NCI-H82 treated with DMSO at 0.1 percent for 48 hours (cell line): ENCODE results near the gene HEATR1.
"Not testable (repeated sequence)": the region's sequence is repeated elsewhere in the genome, so short reads cannot be mapped to it uniquely, and the experiment has no call there.

ENCODE experiments used
- DNase-seq: peaks from one replicate; lab custom pipeline; 2025; ENCODE audit not compliant: unreplicated experiment; lab: John Stamatoyannopoulos, UW

Gene HEATR1

DNA sequence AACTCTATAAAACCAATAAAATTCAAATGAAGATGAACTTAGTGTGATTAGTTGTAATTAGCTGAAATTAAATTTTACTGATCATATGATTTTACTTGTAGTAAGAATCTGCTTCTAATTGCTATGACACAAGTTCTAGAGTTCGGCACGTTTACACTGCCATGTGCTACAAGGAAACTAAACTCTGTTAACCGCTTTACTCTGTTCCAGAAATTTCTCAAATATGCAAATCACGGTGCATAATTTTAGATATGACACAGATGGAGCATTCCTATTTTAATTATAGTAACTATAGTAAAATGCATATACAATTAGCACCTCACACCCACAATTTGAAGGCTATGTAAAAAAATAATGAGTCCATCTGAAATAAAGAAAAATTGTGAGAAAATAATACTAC is 14.8 kb downstream of the HEATR1 start:
- DNase-seq: no peak

DNA sequence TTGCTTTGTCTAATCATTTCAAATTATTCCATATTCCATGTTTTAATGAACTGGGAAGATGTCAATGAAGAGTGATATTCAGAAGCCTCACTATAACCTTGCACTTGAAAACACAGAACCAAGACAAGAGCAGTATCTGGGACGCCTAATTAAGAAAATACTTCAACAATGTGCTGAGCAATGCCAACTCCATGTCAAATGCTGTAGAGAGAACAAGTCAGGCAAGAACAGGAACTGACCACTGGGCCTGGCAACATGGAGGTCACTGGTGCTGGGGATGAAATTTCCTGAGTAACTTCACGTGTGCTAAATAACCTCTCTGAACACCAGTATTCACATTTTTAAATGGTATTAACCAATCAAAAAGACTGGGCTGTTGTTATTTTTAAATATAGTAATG is 22.8 kb downstream of the HEATR1 start:
- DNase-seq: no peak

DNA sequence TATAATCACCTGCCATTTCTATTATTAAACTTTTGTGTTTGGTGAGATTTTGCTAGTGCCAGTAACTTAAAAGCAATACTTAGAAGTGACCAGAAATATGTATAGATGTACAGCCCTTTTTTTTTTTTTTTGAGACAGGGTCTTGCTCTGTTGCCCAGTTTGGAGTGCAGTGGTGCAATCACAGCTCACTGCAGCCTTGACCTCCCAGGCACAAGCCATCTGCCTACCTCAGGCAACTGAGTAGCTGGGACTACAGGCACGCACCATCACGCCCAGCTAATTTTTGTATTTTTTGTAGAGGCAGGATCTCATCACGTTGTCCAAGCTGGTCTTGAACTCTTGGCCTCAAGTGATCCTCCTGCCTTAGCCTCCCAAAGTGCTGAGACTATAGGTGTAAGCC is 23.9 kb downstream of the HEATR1 start:
- DNase-seq: not testable (repeated sequence)

DNA sequence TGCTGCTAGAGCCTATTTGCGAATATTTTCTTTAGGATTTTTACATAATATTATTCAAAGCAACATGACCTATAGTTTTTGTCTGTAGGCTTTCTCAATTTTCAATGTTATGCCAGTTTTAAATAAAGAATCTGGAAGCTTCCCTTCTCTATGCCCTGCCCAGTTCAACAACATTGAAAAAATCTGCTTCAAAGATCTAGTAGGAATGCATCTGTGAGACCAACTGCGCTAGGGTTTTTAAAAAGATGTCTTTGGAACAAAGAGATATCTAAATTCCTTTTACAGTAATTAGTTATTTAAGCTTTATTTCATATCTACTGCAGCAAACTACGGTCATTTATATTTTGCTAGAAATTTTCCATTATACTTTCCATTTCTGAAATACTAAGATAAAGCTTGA is 25.7 kb downstream of the HEATR1 start:
- DNase-seq: no peak

DNA sequence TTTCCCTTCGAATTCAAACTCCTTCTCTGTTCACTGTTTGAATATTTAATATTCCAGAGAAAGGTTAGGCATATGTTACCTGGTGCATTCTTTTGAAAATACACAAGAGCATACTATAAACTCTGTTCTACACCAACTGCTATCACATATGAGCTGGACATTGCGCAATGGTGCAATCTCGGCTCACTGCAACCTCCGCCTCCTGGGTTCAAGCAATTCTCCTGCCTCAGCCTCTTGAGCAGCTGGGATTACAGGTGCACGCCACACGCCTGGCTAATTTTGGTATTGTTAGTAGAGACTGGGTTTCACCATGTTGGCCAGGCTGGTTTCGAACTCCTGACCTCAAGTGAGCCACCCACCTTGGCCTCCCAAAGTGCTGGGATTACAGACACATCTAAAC is 27.3 kb downstream of the HEATR1 start:
- DNase-seq: not testable (repeated sequence)

DNA sequence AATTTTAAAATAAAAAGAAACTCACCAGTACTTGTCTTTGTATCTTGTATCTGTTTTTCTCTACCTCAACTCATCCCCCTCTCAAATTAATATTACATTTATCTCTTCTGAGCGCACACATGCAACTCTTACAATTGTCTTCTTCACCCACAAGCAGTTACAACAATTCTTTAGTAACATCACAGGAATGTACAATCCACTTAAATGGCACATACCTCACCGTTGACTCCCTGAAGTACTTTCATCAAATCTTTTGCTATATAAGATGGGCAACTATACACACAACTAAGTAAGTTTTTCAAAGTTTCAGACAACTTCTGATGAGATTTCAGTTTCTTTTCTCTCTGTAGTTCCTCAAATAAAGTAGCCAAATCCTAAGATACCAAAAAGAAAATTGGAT is 28.3 kb downstream of the HEATR1 start:
- DNase-seq: no peak

DNA sequence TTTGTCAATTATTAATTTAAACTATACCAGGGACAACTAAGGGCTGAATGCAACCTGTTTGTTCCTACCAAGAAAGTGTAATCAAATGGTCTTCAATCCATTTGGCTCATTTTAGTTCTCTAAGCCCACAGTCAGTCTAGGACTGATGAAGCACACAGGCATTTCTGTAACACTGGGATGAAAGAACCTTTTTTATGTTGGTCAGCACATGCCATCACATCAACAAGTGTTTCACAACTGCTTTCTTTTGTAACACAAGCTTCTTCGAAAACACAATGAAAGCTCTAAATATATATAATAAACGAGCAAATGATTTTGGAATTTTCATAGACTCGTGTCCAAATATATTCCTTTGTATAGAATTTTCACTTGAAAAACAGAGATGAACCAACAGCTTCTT is 28.8 kb downstream of the HEATR1 start:
- no peak for DNase-seq

DNA sequence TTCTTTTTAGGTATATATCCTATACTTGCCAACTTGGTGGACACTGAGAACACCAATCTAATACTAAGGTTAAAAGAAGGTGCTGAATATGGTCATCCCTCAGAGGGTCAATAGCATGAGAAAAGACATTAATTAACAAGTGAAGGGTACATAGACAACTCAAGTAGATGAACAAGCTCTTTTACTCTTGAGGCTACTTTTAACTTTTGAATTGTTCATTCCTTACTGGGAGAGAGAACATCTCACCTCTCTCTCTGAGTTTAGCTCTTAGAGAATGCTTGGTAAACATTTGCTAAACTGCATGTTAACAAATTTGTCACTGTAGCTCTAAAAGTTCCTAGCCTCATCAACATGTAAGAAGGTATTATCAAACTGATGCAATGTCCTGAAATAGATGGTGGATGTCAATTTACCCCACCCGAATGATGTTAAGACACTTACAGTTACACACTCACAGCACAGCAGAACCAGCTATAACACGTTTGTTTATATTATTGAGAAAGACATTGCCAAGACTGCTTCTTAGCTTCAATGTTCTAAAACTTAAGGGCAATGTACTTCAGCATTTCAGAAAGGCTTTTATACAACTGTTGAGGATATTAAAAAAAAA is 35.9 kb downstream of the HEATR1 start:
- DNase-seq: no peak

DNA sequence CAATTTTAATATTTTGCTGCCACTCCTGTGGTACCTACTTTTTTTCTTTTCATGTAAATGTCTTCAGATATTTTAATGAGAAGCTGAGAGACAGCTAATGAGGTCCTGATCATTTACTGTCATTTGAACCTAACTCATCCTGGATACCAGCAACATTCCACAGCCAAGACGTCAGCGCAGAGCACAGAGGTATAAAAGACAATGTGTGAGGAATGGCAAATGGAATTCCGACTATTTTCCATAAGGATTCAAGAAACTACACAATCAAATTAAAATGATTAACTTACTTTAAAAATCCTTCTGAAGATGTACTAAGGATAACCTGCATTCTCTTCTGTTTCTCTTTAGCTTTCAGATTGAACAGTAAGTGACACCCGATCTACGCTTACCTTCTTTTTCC is 38.8 kb downstream of the HEATR1 start:
- no peak for DNase-seq

DNA sequence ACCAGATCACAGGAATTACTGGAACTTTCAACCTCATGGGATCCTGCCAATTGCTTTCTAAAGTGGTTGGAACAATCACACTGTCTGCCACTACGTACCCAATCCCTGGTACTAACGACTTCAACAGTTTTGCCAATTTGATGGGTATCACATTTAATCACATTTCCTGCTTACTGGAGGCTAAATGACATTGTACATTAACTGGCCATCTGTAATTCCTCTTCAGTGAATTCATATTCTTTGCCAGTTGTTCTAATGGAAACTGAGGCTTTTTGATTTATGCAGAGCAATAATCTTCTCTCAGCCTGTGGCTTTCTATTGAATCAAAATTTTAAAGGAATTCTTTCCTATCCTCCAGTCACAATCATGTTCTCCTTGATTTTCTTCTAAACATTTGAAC is 42.3 kb downstream of the HEATR1 start:
- DNase-seq: no peak

DNA sequence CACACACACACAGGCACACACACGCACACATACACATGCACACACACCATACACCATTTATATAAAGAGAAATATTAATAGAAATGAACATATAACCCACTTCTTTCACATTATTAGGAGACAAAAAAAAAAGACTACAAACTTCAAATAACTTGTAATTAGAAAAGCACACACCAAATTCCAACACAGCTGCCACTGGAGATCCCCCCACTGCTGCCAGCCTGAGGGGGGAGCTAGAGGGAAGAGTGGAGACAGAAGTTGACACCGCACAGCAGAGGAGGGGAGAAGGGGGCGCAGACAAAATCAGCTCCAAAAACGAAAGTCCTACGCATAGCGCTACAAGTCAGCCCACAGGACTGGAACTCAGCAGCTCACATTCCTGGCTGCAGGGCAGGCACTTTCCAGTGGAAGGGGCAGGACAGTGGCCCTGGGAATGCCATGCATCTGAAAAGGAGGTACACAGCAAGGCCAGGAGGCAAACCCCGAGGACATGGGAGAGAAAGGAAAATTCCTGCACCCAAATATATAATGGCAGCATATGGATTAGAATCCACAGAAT is 44.0 kb downstream of the HEATR1 start:
- no peak for DNase-seq

DNA sequence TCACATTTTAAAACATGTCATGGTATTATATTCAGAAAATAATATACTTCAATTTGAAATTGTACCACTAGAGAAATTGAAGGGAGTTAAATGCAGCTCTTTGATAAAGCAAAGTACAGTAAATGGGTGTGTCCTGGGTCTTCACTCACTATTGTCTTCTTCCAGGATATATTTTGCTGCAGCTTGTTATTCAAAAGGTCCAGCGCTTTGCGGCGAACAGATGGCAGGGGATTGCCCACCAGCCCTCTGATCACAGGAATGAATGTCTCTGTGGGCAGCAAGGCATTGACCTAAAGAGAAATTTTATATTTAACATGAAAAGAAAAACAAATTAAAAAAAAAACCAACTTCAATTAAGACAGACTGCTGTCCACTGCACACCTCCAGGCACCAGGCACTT is 45.5 kb downstream of the HEATR1 start:
- no peak for DNase-seq

DNA sequence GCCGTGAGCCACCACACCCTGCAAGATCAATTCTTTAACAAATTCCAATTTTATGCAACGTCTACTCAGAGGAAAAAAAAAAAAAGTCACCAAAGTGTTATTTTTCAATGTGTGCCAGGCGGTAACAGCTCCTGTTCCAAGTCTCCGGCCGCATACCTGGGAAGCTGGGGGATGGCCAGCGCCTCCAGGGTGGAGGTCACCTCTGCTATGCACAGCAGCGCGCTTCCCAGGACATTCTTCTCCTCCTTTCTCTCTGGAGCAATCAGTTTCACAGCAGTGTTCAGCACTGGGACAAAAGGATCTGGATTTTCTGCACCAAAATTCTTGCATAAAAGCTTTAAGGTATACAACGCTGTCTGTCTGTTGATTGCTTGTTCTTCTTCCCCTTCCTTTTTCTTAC is 46.2 kb downstream of the HEATR1 start:
- no peak for DNase-seq

DNA sequence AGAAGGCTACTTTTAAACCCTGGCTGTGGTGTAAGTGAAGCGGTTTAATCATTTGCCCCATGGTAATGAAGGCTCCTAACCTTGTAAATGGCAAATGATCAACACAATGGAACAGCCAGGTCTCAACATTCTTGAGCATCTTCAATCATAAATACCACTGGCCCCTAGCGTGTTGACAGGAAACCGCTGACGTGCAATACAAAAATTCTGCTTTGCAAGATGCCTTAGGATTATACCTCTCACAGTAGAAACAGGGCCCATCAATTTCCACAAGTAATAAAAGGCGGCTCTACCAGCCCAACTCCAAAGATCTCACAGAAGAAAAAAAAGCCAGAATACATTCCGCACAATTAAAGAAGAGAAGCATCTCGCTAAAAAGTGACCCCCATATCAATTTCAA is 47.7 kb downstream of the HEATR1 start:
- DNase-seq: no peak

DNA sequence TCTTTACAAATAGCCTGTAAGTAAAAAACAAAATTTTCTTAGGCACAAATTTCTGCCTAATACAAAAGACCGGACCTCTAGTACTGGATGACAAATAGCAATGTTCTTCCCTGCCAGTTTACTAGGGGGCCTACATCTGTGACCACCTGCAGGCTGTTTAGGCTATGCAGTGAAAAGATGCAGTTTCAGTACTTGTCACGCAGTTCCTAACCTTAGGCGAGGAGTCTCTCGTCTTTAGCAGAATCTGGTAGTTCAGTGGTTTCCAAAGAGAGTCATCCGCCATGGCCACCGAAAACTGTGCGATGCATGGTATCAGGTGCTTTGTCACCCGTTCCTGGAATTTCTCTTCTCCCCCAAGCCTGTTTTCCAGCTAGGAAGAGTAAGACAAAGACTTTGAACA is 50.9 kb downstream of the HEATR1 start:
- no peak for DNase-seq

DNA sequence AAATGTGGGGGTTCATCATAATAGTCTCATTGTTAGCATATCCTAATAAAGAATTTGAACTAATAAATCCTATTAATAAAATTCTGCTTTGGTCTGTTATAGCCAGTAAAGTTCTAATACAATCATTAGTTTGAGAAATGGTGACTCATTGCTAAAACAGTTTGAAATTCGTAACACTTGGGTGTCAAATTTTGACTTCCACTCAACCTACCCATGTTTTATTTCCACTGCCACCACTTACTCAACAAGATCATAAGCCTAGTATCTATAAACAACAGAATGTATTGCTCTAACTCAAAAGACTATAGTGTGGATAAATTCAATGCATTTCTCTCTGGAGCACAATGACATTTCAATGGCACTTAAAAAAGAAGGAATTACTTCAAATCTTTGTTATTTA is 51.4 kb downstream of the HEATR1 start:
- no peak for DNase-seq

DNA sequence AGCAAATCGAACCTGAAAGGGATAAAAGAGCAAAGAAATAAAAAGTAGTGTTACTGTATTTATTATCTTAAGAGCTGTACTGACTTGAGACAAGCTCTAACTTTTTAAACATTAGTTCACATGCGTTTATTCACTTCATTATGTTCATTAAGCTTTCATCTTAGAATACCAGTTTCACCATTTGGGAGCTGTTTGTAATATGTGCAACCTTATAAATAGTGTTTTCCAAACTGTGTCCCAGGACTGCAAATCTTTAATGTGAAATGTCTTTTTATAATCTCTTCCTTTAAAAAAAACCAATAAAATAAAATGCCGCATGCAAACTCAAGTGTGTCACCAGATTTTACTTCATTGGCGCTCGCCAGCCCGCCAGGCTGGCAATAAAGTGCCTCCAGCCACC is 52.2 kb downstream of the HEATR1 start:
- no peak for DNase-seq

DNA sequence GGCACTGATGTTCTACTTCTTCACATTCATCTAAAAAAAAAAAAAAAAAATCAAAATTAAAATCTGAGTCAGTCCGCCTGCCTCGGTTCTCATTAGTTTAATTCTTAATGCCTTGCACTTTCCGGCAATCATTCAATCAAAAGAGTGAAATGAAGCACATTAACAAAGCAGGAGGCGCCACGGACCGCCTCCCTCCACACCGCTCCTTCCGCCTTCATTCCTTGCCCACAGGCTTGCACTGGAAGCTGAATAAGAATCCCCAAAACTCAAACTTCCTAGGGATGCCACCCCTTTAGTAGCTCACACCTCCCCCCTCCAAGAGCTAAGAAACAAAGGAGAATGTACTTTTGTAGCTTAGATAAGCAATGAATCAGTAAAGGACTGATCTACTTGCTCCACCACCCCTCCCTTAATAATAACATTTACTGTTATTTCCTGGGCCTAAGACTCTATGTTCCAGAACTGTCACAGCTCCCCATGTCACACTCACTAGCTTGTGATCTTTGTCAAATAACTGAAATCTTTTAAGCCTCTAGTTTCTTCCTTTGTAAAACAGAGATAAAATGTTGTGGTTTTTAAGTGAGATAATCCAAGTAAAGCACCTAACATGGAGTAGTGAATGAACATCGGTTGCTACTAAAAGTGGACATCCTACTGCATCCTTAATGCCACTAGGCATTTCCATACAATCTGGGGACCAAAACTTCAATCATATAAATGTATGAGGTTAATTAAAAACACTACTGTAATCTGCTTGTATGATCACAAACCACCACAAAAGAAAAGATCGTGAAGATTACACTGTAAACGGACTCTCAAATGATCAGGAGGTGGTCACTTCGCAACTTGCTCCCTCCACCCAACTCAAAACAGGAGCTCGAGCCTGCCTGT is 53.1 kb downstream of the HEATR1 start:
- DNase-seq: no peak

DNA sequence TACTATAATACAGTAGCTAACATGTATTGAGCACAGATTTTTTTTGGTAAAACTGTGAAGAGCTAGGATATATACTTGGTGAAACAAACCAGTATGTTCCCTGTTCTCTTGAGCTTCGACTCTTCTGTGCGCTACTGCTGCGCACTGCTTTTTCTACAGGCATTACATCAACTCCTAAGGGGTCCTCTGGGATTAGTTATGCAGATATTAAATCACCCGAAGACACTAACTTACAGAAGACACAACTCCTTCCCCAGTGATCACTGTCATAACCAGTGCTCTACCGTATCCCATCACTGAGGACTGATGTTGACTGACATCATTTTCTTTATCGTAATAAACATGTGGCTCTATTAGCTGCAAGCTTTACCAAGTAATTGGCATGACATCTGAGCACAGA is 55.9 kb downstream of the HEATR1 start:
- no peak for DNase-seq

DNA sequence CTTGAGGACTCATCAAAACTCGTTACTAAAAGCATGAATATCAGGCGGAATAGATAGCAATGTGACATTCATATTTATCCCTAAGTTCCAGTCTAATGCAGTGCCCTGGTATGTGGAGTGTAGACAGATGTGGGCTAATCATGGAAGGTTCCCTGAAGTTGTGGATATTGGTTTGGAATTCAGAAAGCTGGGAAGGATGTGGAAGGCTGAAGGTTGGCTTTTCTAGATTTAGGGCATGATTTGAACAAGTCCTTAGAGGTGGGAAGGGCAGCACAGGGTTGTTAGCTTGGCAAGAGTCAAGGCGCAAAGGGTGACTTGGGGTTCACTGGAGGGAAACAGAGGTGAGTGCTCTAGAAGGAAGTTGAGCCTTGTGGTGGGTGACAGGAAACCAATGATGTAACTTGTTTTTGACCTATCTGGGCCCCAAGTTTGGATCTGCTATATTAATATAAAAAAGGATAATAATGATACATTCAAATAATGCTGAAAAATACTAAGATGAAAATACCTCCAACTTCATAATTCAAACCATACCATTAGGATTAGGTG is 58.6 kb downstream of the HEATR1 start:
- DNase-seq: no peak

DNA sequence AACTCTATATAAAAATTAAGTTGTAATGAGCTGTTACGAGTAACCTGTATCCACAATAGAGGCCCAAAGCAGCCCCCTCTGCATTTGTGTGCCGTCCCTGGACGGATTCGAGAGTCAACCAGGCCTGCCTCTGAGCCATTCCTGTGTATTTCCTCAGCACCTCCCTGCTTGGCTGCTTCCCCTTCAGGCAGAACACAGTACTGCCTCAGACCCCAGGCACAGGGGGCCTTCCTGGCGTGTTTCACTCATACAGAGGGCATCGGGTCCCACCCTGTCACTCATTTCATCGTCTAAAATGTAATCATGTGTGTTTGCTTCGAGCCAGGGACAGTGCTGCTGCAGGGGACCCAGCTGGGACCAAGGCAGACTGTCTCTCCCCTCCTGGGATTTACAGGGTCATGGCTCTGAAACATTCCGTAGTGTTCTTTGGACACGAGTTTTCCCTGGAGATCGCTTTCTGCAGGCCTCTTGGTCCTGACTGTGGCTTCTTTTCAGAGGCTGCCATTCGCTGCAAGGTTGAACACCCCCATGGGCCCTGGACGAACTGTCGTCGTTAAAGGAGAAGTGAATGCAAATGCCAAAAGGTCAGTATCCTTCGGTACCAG is 61.1 kb downstream of the HEATR1 start:
- no peak for DNase-seq

DNA sequence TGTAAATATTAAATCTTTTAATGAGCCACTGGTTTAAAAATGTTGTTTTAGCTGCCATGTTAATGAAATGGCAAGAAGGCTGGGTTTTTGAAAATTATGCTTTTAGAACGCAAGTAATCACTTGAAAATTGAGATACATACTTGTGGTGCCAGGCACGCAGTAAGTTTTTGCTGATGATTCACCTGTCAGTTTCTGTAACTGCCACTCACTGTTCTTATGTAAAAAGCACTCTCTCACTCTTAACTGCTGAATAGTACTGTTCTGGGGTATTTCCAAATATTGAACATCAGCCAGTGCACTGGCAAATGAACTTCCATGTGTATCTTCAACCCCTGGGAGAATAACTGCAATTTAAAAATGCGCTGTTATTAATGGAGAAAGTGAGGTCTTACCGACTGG is 62.6 kb downstream of the HEATR1 start:
- DNase-seq: no peak
